VCaP (cell line): ENCODE results near the gene SLC16A14.
A peak's percentile ranks its signal among the peaks of the same experiment; 100 is the strongest.

Experiments used
- H3K27ac ChIP-seq: fragments of 450-650 bp; 2 replicates; pipeline ENCODE4 v1.5.1; 2017
- CTCF ChIP-seq: fragments of 450-650 bp; conservative IDR thresholded peaks from 2 replicates; pipeline ENCODE4 v1.5.1; 2017; ENCODE audit warnings: mild to moderate bottlenecking, moderate library complexity

SLC16A14 gene

GRCh38 chr2:230010501-230010900, 58.2 kb downstream of the SLC16A14 start:
- no peak overlapping the region for H3K27ac ChIP-seq
- TF ChIP-seq CTCF = no peak

GRCh38 chr2:230008708-230009066, 60.0 kb downstream of the SLC16A14 start:
- TF ChIP-seq CTCF = no peak
- no peak overlapping the region for H3K27ac ChIP-seq

- H3K27ac ChIP-seq = no peak overlapping the region
- peak; percentile 88 for TF ChIP-seq CTCF
These were observed 60.6 kb downstream of the SLC16A14 start for GRCh38 chr2:230007931-230008707.

GRCh38 chr2:230000118-230000841, 68.4 kb downstream of the SLC16A14 start:
- H3K27ac ChIP-seq = no peak overlapping the region
- no peak for TF ChIP-seq CTCF

GRCh38 chr2:229997565-229997964, 71.2 kb downstream of the SLC16A14 start:
- H3K27ac ChIP-seq = no peak overlapping the region
- TF ChIP-seq CTCF = no peak

GRCh38 chr2:229996320-229996719, 72.4 kb downstream of the SLC16A14 start:
- TF ChIP-seq CTCF = no peak
- H3K27ac ChIP-seq = no peak overlapping the region

- no peak overlapping the region for H3K27ac ChIP-seq
- TF ChIP-seq CTCF = no peak
These were observed 75.5 kb downstream of the SLC16A14 start for GRCh38 chr2:229993236-229993635.
